GM19099 (cell line): ENCODE results near the gene TEFM.

ENCODE experiments used
- POLR2A ChIP-seq: IDR thresholded peaks from 3 replicates; pipeline ENCODE4 v1.6.1; 2011; ENCODE audit warnings: low read depth; ENCODE audit not compliant: insufficient read length; ENCODE audit errors: extremely low read depth

Gene TEFM

GRCh38 chr17:30869005-30869404 is 37.0 kb downstream of the TEFM start:
- TF ChIP-seq POLR2A, result no peak

- TF ChIP-seq POLR2A, result no peak
Measured at GRCh38 chr17:30864636-30865035, 41.4 kb downstream of the TEFM start.

DNA sequence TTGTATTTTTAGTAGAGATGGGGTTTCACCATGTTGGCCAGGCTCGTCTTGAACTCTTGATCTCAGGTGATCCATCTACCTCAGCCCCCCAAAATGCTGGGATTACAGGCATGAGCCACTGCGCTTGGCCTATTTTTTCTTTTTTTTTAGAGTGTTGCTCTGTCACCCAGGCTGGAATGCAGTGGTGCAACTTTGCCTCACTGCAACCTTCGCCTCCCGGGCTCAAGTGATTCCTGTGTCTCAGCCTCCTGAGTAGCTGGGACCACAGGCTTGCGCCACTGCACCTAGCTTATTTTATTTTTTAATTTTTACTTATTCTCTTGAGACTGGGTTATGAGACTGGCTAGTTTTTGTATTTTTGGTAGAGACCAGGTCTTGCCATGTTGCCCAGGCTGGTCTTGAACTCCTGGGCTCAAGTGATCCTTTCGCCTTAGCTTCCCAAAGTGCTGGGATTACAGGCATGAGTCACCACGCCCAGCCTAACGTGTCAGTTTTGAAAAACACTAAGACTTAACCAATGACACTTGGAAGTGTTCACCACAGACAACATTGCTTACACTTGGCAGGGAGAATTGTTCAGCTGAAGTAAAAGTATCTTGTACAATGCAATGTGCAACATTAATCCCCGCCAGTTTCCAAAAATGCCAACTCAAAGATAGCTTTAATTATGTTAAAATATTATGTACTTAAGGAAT is 47.3 kb downstream of the TEFM start:
- TF ChIP-seq POLR2A, result no peak

GRCh38 chr17:30854146-30854545 is 51.9 kb downstream of the TEFM start:
- no peak for TF ChIP-seq POLR2A
